GM21447 (cell line): ENCODE measurements around the gene DENND1B.

Experiments used
- ATAC-seq: cut with Tn5 transposase; IDR thresholded peaks from one replicate; pipeline ENCODE4 v1.9.1; 2021; ENCODE audit not compliant: unreplicated experiment

Gene DENND1B

GRCh38 chr1:197471248-197471985, 303.9 kb downstream of the DENND1B start:
- ATAC-seq, result no peak

DNA sequence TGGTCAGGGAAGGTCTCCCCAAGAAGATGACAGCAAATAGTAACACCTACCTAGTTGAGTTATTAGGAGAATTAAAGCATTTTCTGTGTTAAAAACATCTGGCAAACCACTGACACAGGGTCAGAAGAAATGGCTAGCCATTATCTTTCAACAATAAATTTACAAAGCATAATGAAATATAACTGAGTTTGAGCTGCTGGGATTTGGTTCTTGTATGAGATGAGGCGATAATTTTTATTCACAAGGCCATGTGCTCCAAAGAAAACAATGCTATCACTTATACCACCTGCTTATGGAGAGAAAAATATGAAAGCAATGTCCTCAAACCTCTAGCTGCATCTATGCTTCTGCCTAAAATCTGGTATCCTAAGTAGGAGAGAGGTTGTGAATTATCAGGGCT, 304.9 kb downstream of the DENND1B start:
- no peak for ATAC-seq

DNA sequence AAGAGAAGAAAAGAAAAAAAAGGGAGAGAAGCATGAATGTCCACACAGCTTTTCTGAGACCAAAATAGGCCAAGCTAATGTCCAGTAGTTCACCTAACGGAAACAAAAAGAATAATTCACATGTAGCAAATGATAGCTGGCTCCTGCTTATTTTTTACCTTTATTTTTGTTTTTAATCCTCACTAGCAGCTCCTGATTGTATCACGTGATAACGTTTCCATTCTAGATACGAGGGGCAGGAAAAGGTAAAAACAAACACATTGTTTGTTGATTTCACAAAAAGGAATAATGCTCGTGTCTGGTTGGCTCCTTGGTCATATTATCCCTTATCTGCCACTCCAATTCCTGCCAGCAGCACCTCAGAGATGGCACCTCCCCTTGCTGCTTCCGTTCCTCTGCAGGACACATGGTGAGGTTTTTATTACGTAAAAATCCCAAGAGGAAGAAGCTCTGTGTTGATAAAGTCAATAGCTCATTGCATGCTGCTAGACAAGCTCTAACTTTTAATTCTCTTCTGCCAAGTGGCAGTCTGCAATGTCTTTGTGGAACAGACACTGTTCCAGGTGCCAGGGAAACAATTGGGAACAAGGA, 305.6 kb downstream of the DENND1B start:
- no peak for ATAC-seq

- ATAC-seq, result no peak
These were observed 306.6 kb downstream of the DENND1B start for GRCh38 chr1:197468543-197469175.

DNA sequence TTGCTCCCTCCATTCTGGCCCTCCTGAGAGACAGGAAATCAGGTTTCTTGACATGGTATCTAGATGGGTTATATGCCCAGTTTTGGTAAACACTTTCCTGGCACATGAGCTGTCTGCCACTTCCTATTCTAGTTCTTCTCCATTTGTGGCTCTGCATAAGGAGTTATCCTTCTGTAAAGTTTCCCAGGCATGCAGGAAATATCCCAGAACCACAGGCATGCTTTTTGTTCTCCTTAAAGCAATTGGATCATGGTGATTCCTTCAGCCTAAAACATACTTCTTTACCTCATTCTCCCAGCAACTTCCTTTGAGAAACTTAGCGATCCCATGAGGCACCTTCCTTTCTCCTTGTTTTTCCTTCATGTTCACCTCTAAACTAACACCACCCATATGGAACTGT, 307.4 kb downstream of the DENND1B start:
- ATAC-seq, result no peak

- ATAC-seq, result no peak
These were observed 308.5 kb downstream of the DENND1B start for GRCh38 chr1:197466813-197467212.

DNA sequence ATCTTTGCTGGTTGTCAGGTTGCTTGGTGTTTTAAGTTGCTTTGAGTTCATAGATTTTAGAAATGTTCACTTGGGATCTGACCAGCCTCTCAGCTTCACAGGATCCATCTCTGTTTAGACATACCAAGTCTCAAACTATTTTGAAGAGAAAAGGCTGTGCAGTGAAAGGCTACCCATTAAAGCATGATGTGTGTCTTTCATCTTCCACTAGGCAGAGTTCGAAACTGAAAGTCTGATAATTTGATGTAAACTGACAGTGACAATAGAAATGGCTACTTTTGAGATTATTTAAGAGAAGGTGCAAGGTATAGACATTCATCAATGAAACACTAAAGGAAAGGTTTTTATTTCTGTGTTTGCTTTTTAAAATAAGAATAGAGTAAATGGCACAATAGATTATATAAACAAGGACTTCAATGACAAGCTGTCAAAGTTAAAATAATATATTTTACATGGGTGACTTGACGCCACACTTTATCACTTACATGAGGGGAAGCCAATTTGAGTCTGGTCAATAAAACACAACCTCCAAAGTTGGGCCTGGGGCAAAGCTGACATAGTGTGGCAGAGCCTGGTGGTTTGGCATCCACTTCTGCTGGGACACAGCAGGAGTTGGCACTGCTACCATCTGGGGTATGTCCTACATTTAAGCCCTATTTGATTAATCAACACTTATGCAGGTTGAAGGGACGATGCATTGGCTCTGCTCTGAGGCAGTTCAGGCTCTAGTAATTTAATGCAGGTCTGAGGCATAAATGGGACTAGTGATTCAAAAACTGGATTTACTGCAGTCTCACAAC, 309.6 kb downstream of the DENND1B start:
- ATAC-seq, result no peak

- ATAC-seq, result no peak
These were observed 311.2 kb downstream of the DENND1B start for GRCh38 chr1:197464044-197464443.

GRCh38 chr1:197463142-197463541, 312.1 kb downstream of the DENND1B start:
- no peak for ATAC-seq

GRCh38 chr1:197462539-197462938, 312.7 kb downstream of the DENND1B start:
- no peak for ATAC-seq
